Measurements from ENCODE around the gene DHRS1. TPM values are rescaled to one million over a fixed set of nuclear protein-coding genes. Genes with fewer than 3 reads are reported as not detected.

The DHRS1 gene
- polyA plus RNA-seq, 1 donor: 48.9 TPM

- no peak for DNase-seq
These were observed 14.2 kb downstream of the DHRS1 start for GRCh38 chr14:24285351-24285750.

DNA sequence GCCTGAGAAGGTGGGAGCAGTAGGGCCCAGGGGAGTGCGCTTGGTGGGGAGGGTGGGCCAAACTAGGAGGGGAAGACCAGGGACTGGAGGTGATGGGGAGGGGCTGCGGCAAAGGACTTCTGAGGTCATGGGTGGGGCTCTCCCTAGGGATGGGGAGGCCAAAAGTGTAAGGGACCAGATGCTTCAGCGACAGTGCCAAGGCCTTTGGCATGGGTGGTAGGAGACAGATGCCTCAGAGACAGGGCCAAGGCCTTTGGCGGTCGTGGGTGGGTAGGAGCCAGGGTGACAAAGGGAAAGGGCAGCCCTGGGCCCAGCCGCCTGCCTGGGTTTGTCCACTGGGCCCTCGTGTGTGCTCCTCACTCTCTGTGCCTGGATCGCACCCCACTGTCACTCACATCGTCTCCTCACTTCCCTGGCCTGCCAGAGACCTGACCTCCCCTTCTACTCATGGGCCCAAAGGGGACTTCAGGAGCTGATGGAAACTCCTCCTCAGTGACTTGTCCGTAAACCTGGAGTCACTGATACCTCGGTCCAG, 15.0 kb downstream of the DHRS1 start:
- no peak for DNase-seq

DNA sequence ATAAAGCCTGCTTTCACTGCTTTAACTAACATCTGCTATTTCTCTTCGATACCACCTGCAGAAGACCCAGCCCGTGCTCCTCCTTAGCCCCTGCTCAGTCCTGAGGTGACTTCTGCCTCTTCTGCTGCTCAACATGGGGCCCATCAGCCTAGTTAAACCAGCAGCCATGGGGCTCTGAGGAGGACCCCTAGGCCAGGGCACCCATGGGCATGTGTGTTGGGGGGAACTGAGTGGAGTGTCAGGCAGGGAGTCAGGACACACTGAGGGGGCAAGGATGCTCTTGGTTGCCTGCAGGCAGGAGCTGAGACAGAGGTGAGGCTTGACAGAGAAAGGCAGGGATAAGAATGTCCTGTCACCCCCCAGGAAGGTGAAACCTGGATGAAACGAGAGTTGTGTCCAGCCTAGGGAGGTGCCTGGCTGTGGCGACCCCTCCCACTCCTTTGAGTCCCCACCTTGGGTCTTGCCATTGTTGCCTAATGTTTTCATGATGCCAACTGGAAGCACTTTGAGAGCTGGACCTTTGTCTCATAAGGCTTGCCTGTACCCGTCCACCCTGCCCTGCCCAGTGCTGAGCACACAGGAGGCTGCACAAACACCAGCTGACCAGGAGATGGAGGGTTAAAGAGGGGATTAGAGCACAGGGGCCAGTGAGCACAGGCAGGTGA, 15.7 kb downstream of the DHRS1 start:
- no peak for DNase-seq

DNA sequence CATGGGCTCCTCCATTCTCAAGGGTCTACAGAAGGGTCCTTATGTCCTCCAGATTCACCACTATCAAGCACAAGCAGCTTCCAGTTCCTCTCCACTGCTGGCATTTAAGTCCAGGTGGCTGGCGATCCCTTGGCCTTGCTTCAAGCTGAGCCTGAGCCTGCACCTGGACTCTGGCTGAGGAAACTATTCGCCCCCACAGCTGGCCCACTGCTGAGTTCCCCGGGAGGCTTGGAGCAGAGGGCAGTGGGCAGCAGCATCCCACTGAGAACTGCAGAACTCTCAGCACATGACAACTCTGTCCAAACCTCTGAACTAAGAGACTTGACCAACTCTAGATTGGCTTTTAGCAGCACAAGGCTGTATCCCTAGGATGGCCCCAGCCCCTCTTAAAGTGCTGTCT, 16.8 kb downstream of the DHRS1 start:
- DNase-seq: no peak

GRCh38 chr14:24281636-24282035, 17.9 kb downstream of the DHRS1 start:
- no peak for DNase-seq

GRCh38 chr14:24280797-24281460, 18.7 kb downstream of the DHRS1 start:
- DNase-seq: no peak

- DNase-seq: no peak
These were observed 20.0 kb downstream of the DHRS1 start for GRCh38 chr14:24279301-24280186.

DNA sequence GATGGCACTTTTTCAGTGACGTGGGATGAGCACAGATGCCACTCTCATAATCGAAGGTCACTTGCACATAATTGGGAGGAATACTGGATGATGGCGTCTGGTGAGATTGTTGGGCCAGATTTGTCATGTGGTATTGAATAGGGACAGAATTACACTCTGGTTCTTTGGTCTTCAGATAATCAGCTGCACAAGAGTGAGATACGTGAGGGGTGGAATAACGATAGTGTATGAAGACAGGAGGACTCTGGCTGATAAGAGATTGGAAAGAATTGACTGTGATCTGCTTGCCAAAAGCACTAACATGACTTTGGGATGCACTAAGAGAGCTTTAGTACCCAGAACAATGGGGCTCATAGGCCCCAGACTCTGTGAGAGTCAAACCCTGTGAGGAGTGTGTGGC, 21.2 kb downstream of the DHRS1 start:
- DNase-seq: no peak

GRCh38 chr14:24277606-24278321, 21.8 kb downstream of the DHRS1 start:
- no peak for DNase-seq

- DNase-seq: no peak
These were observed 22.5 kb downstream of the DHRS1 start for GRCh38 chr14:24277071-24277470.

GRCh38 chr14:24274101-24274543, 25.5 kb downstream of the DHRS1 start:
- DNase-seq: no peak

DNA sequence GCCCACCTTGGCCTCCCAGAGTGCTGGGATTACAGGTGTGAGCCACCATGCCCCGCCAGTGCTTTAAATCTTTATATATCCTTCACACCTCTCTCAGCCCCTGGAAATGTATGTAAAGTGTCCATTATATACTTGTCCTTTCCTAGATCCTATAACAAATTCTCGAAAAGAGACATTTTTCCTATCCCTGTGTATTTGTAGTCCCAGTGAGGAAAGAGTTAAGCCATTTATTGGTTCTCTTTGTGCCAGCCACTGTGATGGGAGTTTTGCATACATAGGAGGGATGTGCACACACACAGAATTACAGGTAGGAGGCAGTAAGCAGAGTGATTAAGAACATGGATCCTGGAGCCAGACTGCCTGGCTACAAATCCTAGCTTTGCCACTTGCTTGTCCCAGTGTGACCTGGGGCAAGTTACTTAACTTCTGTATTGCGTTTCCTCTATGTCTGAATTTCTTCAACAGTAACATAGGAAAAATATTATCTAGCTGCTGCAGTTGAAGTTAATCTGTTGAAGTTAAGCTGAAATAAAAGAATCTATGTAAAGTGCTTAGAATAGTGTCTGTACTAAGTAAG, 26.1 kb downstream of the DHRS1 start:
- no peak for DNase-seq

DNA sequence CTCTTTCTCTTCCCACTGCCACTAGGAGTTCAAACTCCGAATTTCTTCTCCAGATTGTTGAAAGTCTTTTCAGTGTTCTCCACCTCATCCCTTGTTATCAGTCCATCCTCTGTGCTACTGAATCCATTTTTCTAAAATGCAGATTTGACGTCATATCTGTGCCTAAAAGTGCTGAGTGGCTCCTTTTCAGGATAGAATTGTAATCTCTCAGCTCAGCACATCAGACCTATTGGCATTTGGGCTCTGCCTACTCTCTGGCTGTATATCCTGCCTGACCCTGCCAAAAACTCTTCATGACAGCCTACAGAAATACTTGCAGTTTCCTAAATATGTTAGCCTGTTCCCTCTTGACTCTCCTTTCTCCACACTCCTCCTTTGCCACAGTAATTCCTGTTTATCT, 27.1 kb downstream of the DHRS1 start:
- no peak for DNase-seq

DNA sequence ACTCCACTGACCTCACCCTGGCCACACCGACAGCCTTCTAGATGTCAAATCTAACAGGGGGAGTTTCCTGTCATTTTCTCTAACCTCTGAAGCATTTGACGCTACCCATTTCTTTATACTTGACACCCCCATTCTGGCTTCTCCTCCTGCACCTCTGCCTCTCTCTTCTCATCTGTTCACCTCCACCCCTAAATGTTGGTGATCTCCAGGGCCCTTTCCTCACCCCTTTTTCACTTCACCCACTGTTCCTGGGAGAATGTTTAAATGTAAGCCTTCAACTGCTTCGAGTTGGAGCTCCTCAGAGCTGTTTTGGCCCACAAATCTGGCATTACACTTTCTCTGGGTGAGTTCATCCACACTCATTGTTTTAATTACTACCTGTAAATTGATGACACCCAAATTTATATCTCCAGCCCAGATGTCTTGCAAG, 27.7 kb downstream of the DHRS1 start:
- no peak for DNase-seq

DNA sequence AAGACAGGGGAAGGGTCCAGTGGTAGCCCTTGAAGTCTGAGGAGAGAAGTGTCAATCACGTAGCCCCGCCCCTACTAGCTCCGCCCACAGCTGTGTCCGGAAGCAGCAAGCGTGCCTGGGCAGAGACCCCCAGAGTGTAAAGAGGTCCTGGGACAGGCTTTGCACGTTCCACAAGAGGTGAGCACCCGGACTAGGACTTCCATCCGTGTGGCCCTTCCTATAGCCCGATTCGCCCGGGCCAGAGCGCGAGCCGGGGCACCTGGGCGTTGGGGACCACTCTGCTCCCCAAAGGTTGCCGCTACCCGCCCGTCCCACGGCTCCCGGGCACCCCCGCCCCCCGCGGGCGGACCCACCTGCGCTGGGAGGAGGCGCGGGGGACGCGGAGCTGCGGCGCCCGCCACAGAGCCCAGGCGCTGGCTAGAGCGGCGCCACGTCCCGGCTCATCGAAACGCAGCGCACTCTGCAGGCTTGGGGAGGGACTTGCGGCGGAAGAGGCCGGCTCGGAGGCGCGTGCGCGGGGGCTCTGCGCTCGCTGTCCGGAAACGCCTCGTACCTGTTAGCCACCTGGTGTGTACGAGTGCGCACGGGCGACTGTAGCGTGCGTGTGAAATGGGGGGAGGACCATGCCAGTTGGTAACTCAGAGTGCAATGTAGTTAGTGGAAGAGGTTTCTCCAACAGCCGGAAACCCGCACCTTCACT, 28.3 kb downstream of the DHRS1 start, which contains the start of gene RABGGTA:
TSS of gene RABGGTA (minus strand) at position 464 of the 700 bp plus-strand sequence. CDS start 482 bp downstream, outside the sequence.
- peak; percentile 88 for DNase-seq

- no peak for DNase-seq
These were observed 28.9 kb downstream of the DHRS1 start for GRCh38 chr14:24270537-24271133.

- DNase-seq: no peak
These were observed 29.6 kb downstream of the DHRS1 start for GRCh38 chr14:24269910-24270536.

DNA sequence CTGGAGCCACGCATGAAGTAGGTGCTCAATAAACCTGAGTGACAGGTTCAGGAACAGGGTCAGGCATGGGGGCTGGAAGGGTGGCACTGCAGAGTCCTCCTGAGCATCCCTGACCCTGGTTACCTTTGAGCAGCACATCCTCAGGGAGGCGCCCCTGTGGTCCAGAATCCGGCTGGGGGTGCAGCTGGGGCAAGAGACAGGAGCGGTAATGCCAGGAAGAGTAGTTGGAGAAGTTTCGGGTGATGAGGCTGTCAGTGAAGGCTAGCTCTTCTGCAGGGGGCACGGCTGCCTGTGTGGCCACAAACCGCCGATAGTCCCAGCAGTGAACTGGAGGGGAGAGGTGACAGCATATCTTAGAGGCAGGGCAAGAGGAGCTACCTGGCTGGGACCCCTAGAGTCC, 30.2 kb downstream of the DHRS1 start:
- no peak for DNase-seq

- no peak for DNase-seq
These were observed 31.4 kb downstream of the DHRS1 start for GRCh38 chr14:24268225-24268624.

- DNase-seq: no peak
These were observed 32.1 kb downstream of the DHRS1 start for GRCh38 chr14:24267516-24267915.
